Immature natural killer cell (primary cell): Measurements from ENCODE around the gene PPP2CA. TPM values are rescaled to one million over a fixed set of nuclear protein-coding genes. Genes with fewer than 3 reads are reported as not detected.
A peak's percentile ranks its signal among the peaks of the same experiment; 100 is the strongest.

ENCODE experiments used
- DNase-seq, 3 donors: peaks; one replicate each; pipeline ENCODE4 v3.0.0; 2022; ENCODE audit warnings: mixed read lengths in 1 of 3
- H3K27ac Mint-ChIP-seq, 6 donors: one replicate each; pipeline ENCODE4 v1.8.0; 2020; ENCODE audit warnings: mixed read lengths in 6 of 6, mild to moderate bottlenecking in 5 of 6, inconsistent platforms in 4 of 6, moderate library complexity in 3 of 6
- H3K27me3 Mint-ChIP-seq, 3 donors: one replicate each; pipeline ENCODE4 v1.8.0; 2020 to 2021; ENCODE audit warnings: low read depth in 3 of 3, mild to moderate bottlenecking in 3 of 3, mixed read lengths in 3 of 3, moderate library complexity in 3 of 3, inconsistent platforms in 1 of 3
- H3K36me3 Mint-ChIP-seq, 3 donors: one replicate each; pipeline ENCODE4 v1.8.0; 2020; ENCODE audit warnings: mixed read lengths in 3 of 3, inconsistent platforms in 2 of 3, mild to moderate bottlenecking in 2 of 3
- H3K4me1 Mint-ChIP-seq, 2 donors: one replicate each; pipeline ENCODE4 v1.8.0; 2020; ENCODE audit warnings: inconsistent platforms in 2 of 2, mild to moderate bottlenecking in 2 of 2, mixed read lengths in 2 of 2, moderate library complexity in 1 of 2
- H3K4me3 Mint-ChIP-seq, 5 donors: one replicate each; pipeline ENCODE4 v1.8.0; 2020; ENCODE audit warnings: mild to moderate bottlenecking in 5 of 5, mixed read lengths in 5 of 5, inconsistent platforms in 3 of 5, moderate library complexity in 3 of 5
- H3K9me3 Mint-ChIP-seq, 6 donors: one replicate each; pipeline ENCODE4 v1.8.0; 2020; ENCODE audit warnings: mild to moderate bottlenecking in 6 of 6, mixed read lengths in 6 of 6, inconsistent platforms in 4 of 6, moderate library complexity in 3 of 6
- polyA plus RNA-seq, 3 donors: library from polyadenylated mRNA; unstranded; fragments of 300-500 nt; fragmentation: Illumina TruSeq; gene quantifications; one replicate each; pipeline ENCODE4 v1.2.3, GENCODE V29; 2021

Gene PPP2CA
- polyA plus RNA-seq, 3 donors from 2014 or later: 225 to 259 (median 254) TPM

- no peaks in the 10 kb centered on the region for H3K36me3 Mint-ChIP-seq
- no peak overlapping the region for H3K4me3 Mint-ChIP-seq
- no peak overlapping the region for H3K27ac Mint-ChIP-seq
- H3K27me3 Mint-ChIP-seq: peaks cover 0 to 5% (median 0%) of the 10 kb centered on the region in 3 donors
- H3K9me3 Mint-ChIP-seq: no peaks in the 10 kb centered on the region
- H3K4me1 Mint-ChIP-seq: no peaks in the 10 kb centered on the region
- DNase-seq: no peak
These were observed 26.8 kb upstream of the PPP2CA start for GRCh38 chr5:134252671-134253070.

GRCh38 chr5:134250949-134251348, 25.1 kb upstream of the PPP2CA start:
- no peak overlapping the region for H3K4me3 Mint-ChIP-seq
- no peak overlapping the region for H3K27ac Mint-ChIP-seq
- H3K36me3 Mint-ChIP-seq: no peaks in the 10 kb centered on the region
- no peaks in the 10 kb centered on the region for H3K4me1 Mint-ChIP-seq
- H3K27me3 Mint-ChIP-seq: peaks cover 0 to 3% (median 0%) of the 10 kb centered on the region in 3 donors
- no peaks in the 10 kb centered on the region for H3K9me3 Mint-ChIP-seq
- DNase-seq: no peak

- Mint-ChIP-seq H3K27ac (no peak overlapping the region), H3K9me3 (no peaks in the 10 kb centered on the region), H3K27me3 (no peaks in the 10 kb centered on the region), H3K4me3 (no peak overlapping the region), H3K36me3 (no peaks in the 10 kb centered on the region), H3K4me1 (no peaks in the 10 kb centered on the region)
- DNase-seq: no peak
These were observed 23.9 kb upstream of the PPP2CA start for GRCh38 chr5:134249469-134250379.

GRCh38 chr5:134248256-134248655, 22.4 kb upstream of the PPP2CA start:
- H3K9me3 Mint-ChIP-seq: no peaks in the 10 kb centered on the region
- no peak for DNase-seq
- H3K4me1 Mint-ChIP-seq: no peaks in the 10 kb centered on the region
- H3K36me3 Mint-ChIP-seq: no peaks in the 10 kb centered on the region
- no peak overlapping the region for H3K27ac Mint-ChIP-seq
- H3K27me3 Mint-ChIP-seq: no peaks in the 10 kb centered on the region
- no peak overlapping the region for H3K4me3 Mint-ChIP-seq

GRCh38 chr5:134247428-134248224, 21.8 kb upstream of the PPP2CA start:
- Mint-ChIP-seq H3K36me3 (no peaks in the 10 kb centered on the region), H3K4me1 (no peaks in the 10 kb centered on the region), H3K27me3 (no peaks in the 10 kb centered on the region), H3K27ac (no peak overlapping the region), H3K9me3 (no peaks in the 10 kb centered on the region), H3K4me3 (no peak overlapping the region)
- DNase-seq: no peak

- Mint-ChIP-seq H3K4me1 (no peaks in the 10 kb centered on the region), H3K36me3 (no peaks in the 10 kb centered on the region), H3K4me3 (no peak overlapping the region), H3K27me3 (no peaks in the 10 kb centered on the region), H3K27ac (no peak overlapping the region), H3K9me3 (no peaks in the 10 kb centered on the region)
- DNase-seq: no peak
These were observed 21.0 kb upstream of the PPP2CA start for GRCh38 chr5:134246771-134247427.

GRCh38 chr5:134245692-134246091, 19.8 kb upstream of the PPP2CA start:
- DNase-seq: no peak
- no peak overlapping the region for H3K4me3 Mint-ChIP-seq
- H3K27me3 Mint-ChIP-seq: peaks cover 0 to 3% (median 0%) of the 10 kb centered on the region in 3 donors
- H3K36me3 Mint-ChIP-seq: no peaks in the 10 kb centered on the region
- no peak overlapping the region for H3K27ac Mint-ChIP-seq
- no peaks in the 10 kb centered on the region for H3K4me1 Mint-ChIP-seq
- no peaks in the 10 kb centered on the region for H3K9me3 Mint-ChIP-seq

- H3K36me3 Mint-ChIP-seq: no peaks in the 10 kb centered on the region
- H3K4me1 Mint-ChIP-seq: no peaks in the 10 kb centered on the region
- H3K27me3 Mint-ChIP-seq: peaks cover 0 to 4% (median 0%) of the 10 kb centered on the region in 3 donors
- H3K4me3 Mint-ChIP-seq: no peak overlapping the region
- no peak for DNase-seq
- no peaks in the 10 kb centered on the region for H3K9me3 Mint-ChIP-seq
- H3K27ac Mint-ChIP-seq: no peak overlapping the region
These were observed 19.3 kb upstream of the PPP2CA start for GRCh38 chr5:134245101-134245604.

- H3K4me1 Mint-ChIP-seq: no peaks in the 10 kb centered on the region
- DNase-seq: no peak
- no peaks in the 10 kb centered on the region for H3K9me3 Mint-ChIP-seq
- H3K4me3 Mint-ChIP-seq: no peak overlapping the region
- no peak overlapping the region for H3K27ac Mint-ChIP-seq
- peaks cover 0 to 4% (median 3%) of the 10 kb centered on the region in 3 donors for H3K27me3 Mint-ChIP-seq
- H3K36me3 Mint-ChIP-seq: no peaks in the 10 kb centered on the region
These were observed 16.3 kb upstream of the PPP2CA start for GRCh38 chr5:134242146-134242545.

- Mint-ChIP-seq H3K27ac (no peak overlapping the region), H3K36me3 (peaks cover 0 to 6% (median 0%) of the 10 kb centered on the region in 3 donors), H3K27me3 (peaks cover 0 to 6% (median 4%) of the 10 kb centered on the region in 3 donors), H3K4me1 (no peaks in the 10 kb centered on the region), H3K4me3 (no peak overlapping the region), H3K9me3 (no peaks in the 10 kb centered on the region)
- no peak for DNase-seq
These were observed 14.6 kb upstream of the PPP2CA start for GRCh38 chr5:134240421-134240962.

- Mint-ChIP-seq H3K27me3 (peaks cover 0 to 11% (median 6%) of the 10 kb centered on the region in 3 donors), H3K27ac (no peak overlapping the region), H3K4me1 (no peaks in the 10 kb centered on the region), H3K36me3 (peaks cover 0 to 10% (median 0%) of the 10 kb centered on the region in 3 donors), H3K4me3 (no peak overlapping the region), H3K9me3 (no peaks in the 10 kb centered on the region)
- DNase-seq: no peak
These were observed 10.9 kb upstream of the PPP2CA start for GRCh38 chr5:134236820-134237219.

- Mint-ChIP-seq H3K9me3 (no peaks in the 10 kb centered on the region), H3K27me3 (peaks cover 0 to 11% (median 4%) of the 10 kb centered on the region in 3 donors), H3K27ac (no peak overlapping the region), H3K36me3 (peaks cover 0 to 10% (median 0%) of the 10 kb centered on the region in 3 donors), H3K4me1 (no peaks in the 10 kb centered on the region), H3K4me3 (no peak overlapping the region)
- no peak for DNase-seq
These were observed 10.4 kb upstream of the PPP2CA start for GRCh38 chr5:134236318-134236717.

GRCh38 chr5:134228624-134229023, 2.8 kb upstream of the PPP2CA start:
- Mint-ChIP-seq H3K4me1 (peaks cover 33 to 34% of the 10 kb centered on the region in 2 donors), H3K9me3 (no peaks in the 10 kb centered on the region), H3K36me3 (peaks cover 0 to 4% (median 0%) of the 10 kb centered on the region in 3 donors), H3K27me3 (peaks cover 13 to 26% (median 18%) of the 10 kb centered on the region in 3 donors), H3K27ac (peak overlapping the region in 1 of 6 donors; percentile 71), H3K4me3 (no peak overlapping the region)
- DNase-seq: no peak
